LoVo (cell line): ENCODE data around the gene ZNF169.
"Not testable (repeated sequence)": the region's sequence is repeated elsewhere in the genome, so short reads cannot be mapped to it uniquely, and the experiment has no call there.

Experiments
- DNase-seq: peaks from one replicate; pipeline ENCODE4 v3.0.0-alpha.2; 2016; ENCODE audit warnings: low spot score

The ZNF169 gene

GRCh38 chr9:94287877-94288513 is 28.9 kb downstream of the ZNF169 start:
- no peak for DNase-seq

GRCh38 chr9:94289691-94290090 is 30.6 kb downstream of the ZNF169 start:
- DNase-seq: no peak

- no peak for DNase-seq
Measured at GRCh38 chr9:94298949-94299599, 40.0 kb downstream of the ZNF169 start.

- no peak for DNase-seq
Measured at GRCh38 chr9:94300470-94301301, 41.6 kb downstream of the ZNF169 start.

- no peak for DNase-seq
Measured at GRCh38 chr9:94301583-94301982, 42.5 kb downstream of the ZNF169 start.

GRCh38 chr9:94302426-94302825 is 43.3 kb downstream of the ZNF169 start:
- DNase-seq: no peak

- no peak for DNase-seq
Measured at GRCh38 chr9:94303321-94303720, 44.2 kb downstream of the ZNF169 start.

GRCh38 chr9:94315034-94315984 is 56.2 kb downstream of the ZNF169 start:
- DNase-seq: not testable (repeated sequence)

- DNase-seq: not testable (repeated sequence)
Measured at GRCh38 chr9:94316236-94316635, 57.1 kb downstream of the ZNF169 start.

GRCh38 chr9:94317949-94318657 is 59.0 kb downstream of the ZNF169 start:
- DNase-seq: not testable (repeated sequence)

GRCh38 chr9:94322342-94322940 is 63.3 kb downstream of the ZNF169 start:
- DNase-seq: not testable (repeated sequence)

GRCh38 chr9:94323153-94323798 is 64.2 kb downstream of the ZNF169 start:
- not testable (repeated sequence) for DNase-seq

- DNase-seq: not testable (repeated sequence)
Measured at GRCh38 chr9:94325583-94325982, 66.5 kb downstream of the ZNF169 start.

GRCh38 chr9:94328544-94328943 is 69.4 kb downstream of the ZNF169 start, which contains the start of gene NUTM2F:
TSS of gene NUTM2F (minus strand) at chr9:94328644. CDS start at chr9:94328623, 21 bp downstream.
- DNase-seq: not testable (repeated sequence)

GRCh38 chr9:94336445-94336844 is 77.3 kb downstream of the ZNF169 start:
- DNase-seq: not testable (repeated sequence)

- not testable (repeated sequence) for DNase-seq
Measured at GRCh38 chr9:94338723-94339122, 79.6 kb downstream of the ZNF169 start.

GRCh38 chr9:94339657-94340056 is 80.6 kb downstream of the ZNF169 start:
- DNase-seq: not testable (repeated sequence)

GRCh38 chr9:94340750-94341149 is 81.7 kb downstream of the ZNF169 start:
- DNase-seq: not testable (repeated sequence)

- not testable (repeated sequence) for DNase-seq
Measured at GRCh38 chr9:94341703-94342102, 82.6 kb downstream of the ZNF169 start.

GRCh38 chr9:94347451-94347850 is 88.4 kb downstream of the ZNF169 start:
- not testable (repeated sequence) for DNase-seq
